ENCODE results near the gene GH1.

DNA sequence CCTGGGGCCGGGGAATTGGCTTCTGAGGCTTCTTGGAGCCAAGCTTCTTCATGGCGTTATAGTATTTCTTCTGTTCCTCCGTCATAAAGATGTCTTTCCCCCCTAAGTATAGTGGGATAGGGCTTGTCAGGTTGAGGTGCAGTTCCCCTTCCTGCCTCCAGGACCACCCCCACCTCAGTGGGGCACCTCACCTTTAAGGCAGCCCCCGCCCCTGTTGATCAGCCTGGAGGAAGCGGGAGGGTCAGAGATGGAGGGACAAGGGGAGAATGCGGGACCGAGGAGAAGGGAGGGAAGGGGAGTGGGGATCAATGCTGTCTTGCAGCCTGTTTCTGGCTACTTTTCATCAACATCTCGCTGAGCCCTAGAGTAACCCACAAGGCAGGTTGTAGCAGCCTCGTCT lies 25.1 kb upstream of the GH1 start:
- no peak for TF ChIP-seq POLR2A (IDR thresholded peaks at IDR 0.05)
- TF ChIP-seq, protein P1, sequence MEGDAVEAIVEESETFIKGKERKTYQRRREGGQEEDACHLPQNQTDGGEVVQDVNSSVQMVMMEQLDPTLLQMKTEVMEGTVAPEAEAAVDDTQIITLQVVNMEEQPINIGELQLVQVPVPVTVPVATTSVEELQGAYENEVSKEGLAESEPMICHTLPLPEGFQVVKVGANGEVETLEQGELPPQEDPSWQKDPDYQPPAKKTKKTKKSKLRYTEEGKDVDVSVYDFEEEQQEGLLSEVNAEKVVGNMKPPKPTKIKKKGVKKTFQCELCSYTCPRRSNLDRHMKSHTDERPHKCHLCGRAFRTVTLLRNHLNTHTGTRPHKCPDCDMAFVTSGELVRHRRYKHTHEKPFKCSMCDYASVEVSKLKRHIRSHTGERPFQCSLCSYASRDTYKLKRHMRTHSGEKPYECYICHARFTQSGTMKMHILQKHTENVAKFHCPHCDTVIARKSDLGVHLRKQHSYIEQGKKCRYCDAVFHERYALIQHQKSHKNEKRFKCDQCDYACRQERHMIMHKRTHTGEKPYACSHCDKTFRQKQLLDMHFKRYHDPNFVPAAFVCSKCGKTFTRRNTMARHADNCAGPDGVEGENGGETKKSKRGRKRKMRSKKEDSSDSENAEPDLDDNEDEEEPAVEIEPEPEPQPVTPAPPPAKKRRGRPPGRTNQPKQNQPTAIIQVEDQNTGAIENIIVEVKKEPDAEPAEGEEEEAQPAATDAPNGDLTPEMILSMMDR (IDR thresholded peaks at IDR 0.05) = no peak

Data from vagina (tissue), 2 donors.